GM13977 (cell line): ENCODE data around the gene CALN1.

Source experiments
- DNase-seq: peaks from one replicate; pipeline ENCODE4 v3.0.0; 2012; ENCODE audit warnings: low spot score
- in situ Hi-C: fragments of 300-500 bp; cut with MboI; formaldehyde crosslinking; loops from one replicate; pipeline ENCODE4 v1.12.0; 2022; ENCODE audit warnings: low sequenced_read_pairs, low pct_unique_long_range_greater_than_20kb, mixed read lengths, inconsistent platforms; ENCODE audit not compliant: unreplicated experiment
- TF ChIP-seq, protein P1 (sequence below): IDR thresholded peaks from 2 replicates; pipeline ENCODE4 v1.5.1; 2012; ENCODE audit warnings: mild to moderate bottlenecking, control low read depth; ENCODE audit not compliant: insufficient read depth; ENCODE audit errors: extremely low read depth, missing control alignments

Gene CALN1

GRCh38 chr7:71995111-71995510 lies 417.0 kb downstream of the CALN1 start:
- DNase-seq: no peak
- TF ChIP-seq, protein P1, sequence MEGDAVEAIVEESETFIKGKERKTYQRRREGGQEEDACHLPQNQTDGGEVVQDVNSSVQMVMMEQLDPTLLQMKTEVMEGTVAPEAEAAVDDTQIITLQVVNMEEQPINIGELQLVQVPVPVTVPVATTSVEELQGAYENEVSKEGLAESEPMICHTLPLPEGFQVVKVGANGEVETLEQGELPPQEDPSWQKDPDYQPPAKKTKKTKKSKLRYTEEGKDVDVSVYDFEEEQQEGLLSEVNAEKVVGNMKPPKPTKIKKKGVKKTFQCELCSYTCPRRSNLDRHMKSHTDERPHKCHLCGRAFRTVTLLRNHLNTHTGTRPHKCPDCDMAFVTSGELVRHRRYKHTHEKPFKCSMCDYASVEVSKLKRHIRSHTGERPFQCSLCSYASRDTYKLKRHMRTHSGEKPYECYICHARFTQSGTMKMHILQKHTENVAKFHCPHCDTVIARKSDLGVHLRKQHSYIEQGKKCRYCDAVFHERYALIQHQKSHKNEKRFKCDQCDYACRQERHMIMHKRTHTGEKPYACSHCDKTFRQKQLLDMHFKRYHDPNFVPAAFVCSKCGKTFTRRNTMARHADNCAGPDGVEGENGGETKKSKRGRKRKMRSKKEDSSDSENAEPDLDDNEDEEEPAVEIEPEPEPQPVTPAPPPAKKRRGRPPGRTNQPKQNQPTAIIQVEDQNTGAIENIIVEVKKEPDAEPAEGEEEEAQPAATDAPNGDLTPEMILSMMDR: no peak
- in situ Hi-C loops: no loop called here

DNA sequence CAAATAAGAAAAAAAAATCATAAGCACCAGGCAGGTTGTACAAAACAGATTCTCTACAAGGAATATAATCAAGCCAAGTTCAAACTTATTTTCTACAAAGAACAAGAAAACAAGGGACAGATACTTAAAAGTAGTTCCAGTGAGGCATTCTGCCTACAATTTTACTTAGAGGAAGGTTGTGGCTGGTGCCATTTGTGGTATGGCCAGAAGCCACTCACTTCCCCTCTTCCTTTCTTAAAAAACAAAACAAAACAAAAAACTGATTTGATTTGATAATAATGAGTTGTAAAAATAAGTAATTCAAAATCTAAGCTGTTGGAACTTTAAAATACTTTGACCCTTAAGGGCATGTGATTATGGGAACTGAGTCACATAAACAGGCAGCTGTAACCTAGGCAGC lies 420.6 kb downstream of the CALN1 start:
- in situ Hi-C loops: no loop called here
- TF ChIP-seq, protein P1: no peak
- no peak for DNase-seq

DNA sequence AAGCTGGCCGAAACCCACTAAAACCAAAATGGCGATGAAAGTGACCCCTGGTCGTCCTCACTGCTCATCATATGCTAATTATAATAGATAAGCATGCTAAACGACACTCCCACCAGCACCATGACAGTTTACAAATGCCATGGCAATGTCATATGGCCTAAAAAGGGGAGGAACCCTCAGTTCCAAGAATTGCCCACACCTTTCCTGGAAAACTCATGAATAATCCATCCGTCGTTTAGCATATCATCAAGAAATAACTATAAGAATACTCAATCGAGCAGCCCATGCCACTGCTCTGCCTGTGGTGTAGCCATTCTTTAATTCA lies 422.0 kb downstream of the CALN1 start:
- TF ChIP-seq, protein P1: no peak
- in situ Hi-C loops: no loop called here
- DNase-seq: no peak

DNA sequence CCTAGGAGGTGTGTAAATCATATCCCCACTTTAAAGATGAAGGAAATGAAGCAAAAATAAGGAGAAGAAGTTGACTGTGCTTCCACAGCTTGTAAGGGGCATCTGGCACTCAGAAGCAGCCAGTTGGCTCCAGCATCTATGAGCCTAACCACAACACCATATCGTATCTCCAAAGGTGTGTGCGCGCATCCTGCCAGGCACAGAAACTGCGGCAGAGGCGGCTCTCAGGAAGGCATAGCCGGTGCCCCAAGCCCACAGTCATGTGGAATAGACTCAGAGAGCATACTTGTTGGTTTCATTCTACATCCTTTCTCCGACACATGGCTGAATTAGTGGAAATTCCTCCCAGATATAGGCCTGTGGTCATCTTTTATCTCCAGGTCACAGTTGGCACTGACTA lies 423.9 kb downstream of the CALN1 start:
- in situ Hi-C loops: no loop called here
- TF ChIP-seq, protein P1: no peak
- DNase-seq: no peak

- TF ChIP-seq, protein P1: no peak
- in situ Hi-C loops: no loop called here
- DNase-seq: no peak
Measured at GRCh38 chr7:71987200-71987767, 424.9 kb downstream of the CALN1 start.

- no peak for DNase-seq
- in situ Hi-C loops: no loop called here
- TF ChIP-seq, protein P1: no peak
Measured at GRCh38 chr7:71984348-71984747, 427.8 kb downstream of the CALN1 start.

DNA sequence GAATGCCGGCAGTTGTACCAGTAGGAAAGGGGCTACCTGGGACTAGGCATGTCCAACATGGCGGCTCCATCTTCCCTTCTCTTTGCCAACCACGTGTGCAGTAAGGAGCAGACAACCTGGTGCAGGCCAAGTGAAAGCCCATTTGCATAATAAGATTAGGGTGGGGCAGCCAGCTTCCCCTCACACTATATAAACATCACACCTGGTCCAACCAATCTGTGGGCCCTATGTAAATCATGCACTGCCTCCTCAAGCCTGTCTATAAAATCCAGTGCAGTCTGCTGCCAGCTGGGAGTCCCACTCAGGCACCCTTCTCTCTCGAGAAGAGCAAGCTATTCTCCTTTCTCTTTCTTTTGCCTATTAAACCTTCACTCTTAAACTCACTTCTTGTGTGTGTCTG lies 429.3 kb downstream of the CALN1 start:
- in situ Hi-C loops: no loop called here
- DNase-seq: no peak

More for the DNA sequence above, 429.3 kb downstream of the CALN1 start:
- TF ChIP-seq, protein P1: no peak
